Mesenchymal stem cell (in vitro differentiated cells and primary cell): ENCODE results near the gene EFCAB7.

Experiments used
- DNase-seq: peaks from one replicate; pipeline ENCODE4 v3.0.0-alpha.2; 2013
- H2AFZ ChIP-seq: one replicate; pipeline ENCODE4 v1.6.1; 2013; ENCODE audit warnings: low read depth, mild to moderate bottlenecking, control low read depth, inconsistent platforms, low read length, moderate library complexity
- H2AK5ac ChIP-seq: 2 replicates; pipeline ENCODE4 v1.6.1; 2013; ENCODE audit warnings: low read length, moderate library complexity, mild to moderate bottlenecking, inconsistent platforms; ENCODE audit not compliant: severe bottlenecking
- H2BK120ac ChIP-seq: one replicate; pipeline ENCODE4 v1.6.1; 2013; ENCODE audit warnings: low read depth, mild to moderate bottlenecking, inconsistent platforms, low read length, moderate library complexity
- H2BK12ac ChIP-seq, 2 experiments: one replicate each; pipeline ENCODE4 v1.6.1; 2013; ENCODE audit warnings: inconsistent platforms in 2 of 2, low read length in 2 of 2, mild to moderate bottlenecking in 2 of 2, moderate library complexity in 2 of 2, control low read depth in 1 of 2
- H2BK15ac ChIP-seq: one replicate; pipeline ENCODE4 v1.6.1; 2013; ENCODE audit warnings: mild to moderate bottlenecking, low read depth, inconsistent platforms; ENCODE audit not compliant: poor library complexity, severe bottlenecking
- H2BK5ac ChIP-seq: 2 replicates; pipeline ENCODE4 v1.6.1; 2013; ENCODE audit warnings: low read depth, mild to moderate bottlenecking, low read length, control low read depth, inconsistent platforms; ENCODE audit not compliant: poor library complexity, severe bottlenecking
- H3K14ac ChIP-seq, 2 experiments: one replicate each; pipeline ENCODE4 v1.6.1; 2013; ENCODE audit warnings: inconsistent platforms in 2 of 2, low read length in 2 of 2, control low read depth in 1 of 2, mild to moderate bottlenecking in 1 of 2, moderate library complexity in 1 of 2
- H3K18ac ChIP-seq, 2 experiments: one replicate each; pipeline ENCODE4 v1.6.1; 2013; ENCODE audit warnings: inconsistent platforms in 2 of 2, low read length in 2 of 2, control low read depth in 1 of 2, low read depth in 1 of 2, mild to moderate bottlenecking in 1 of 2
- H3K23ac ChIP-seq, 2 experiments: one replicate each; pipeline ENCODE4 v1.6.1; 2013; ENCODE audit warnings: inconsistent platforms in 2 of 2, low read length in 2 of 2, mild to moderate bottlenecking in 2 of 2, moderate library complexity in 2 of 2, control low read depth in 1 of 2
- H3K27ac ChIP-seq: 2 replicates; pipeline ENCODE4 v1.5.1; 2013; ENCODE audit warnings: mild to moderate bottlenecking, moderate library complexity, low read length, control low read depth, inconsistent platforms; ENCODE audit not compliant: poor library complexity, severe bottlenecking
- H3K27me3 ChIP-seq, 2 experiments: 2 replicates each; pipeline versions ENCODE4 v1.6.1 to v1.7.0; 2013; ENCODE audit warnings: low read length in 2 of 2, mild to moderate bottlenecking in 2 of 2, moderate library complexity in 2 of 2, control low read depth in 1 of 2, inconsistent platforms in 1 of 2; ENCODE audit not compliant: control insufficient read depth in 1 of 2, insufficient read depth in 1 of 2
- H3K36me3 ChIP-seq, 2 experiments: 2 replicates each; pipeline versions ENCODE4 v1.6.1 to v1.7.0; 2013; ENCODE audit warnings: low read length in 2 of 2, control low read depth in 1 of 2, inconsistent platforms in 1 of 2, low read depth in 1 of 2, mild to moderate bottlenecking in 1 of 2; ENCODE audit not compliant: insufficient read depth in 2 of 2, control insufficient read depth in 1 of 2
- H3K4ac ChIP-seq, 2 experiments: one replicate each; pipeline ENCODE4 v1.6.1; 2013; ENCODE audit warnings: inconsistent platforms in 2 of 2, low read length in 2 of 2, mild to moderate bottlenecking in 2 of 2, moderate library complexity in 2 of 2, control low read depth in 1 of 2, low read depth in 1 of 2
- H3K4me1 ChIP-seq: 2 replicates; pipeline ENCODE4 v1.6.1; 2013; ENCODE audit warnings: low read depth, low read length, control low read depth; ENCODE audit not compliant: control insufficient read depth, insufficient read depth
- H3K4me2 ChIP-seq: 2 replicates; pipeline ENCODE4 v1.6.1; 2013; ENCODE audit warnings: low read length, mild to moderate bottlenecking, inconsistent platforms; ENCODE audit not compliant: poor library complexity, severe bottlenecking
- H3K4me3 ChIP-seq, 2 experiments: 2 replicates each; pipeline versions ENCODE4 v1.5.1 to v1.7.0; 2013; ENCODE audit warnings: low read length in 2 of 2, mild to moderate bottlenecking in 2 of 2, control low read depth in 1 of 2, low read depth in 1 of 2; ENCODE audit not compliant: insufficient read depth in 1 of 2
- H3K79me1 ChIP-seq: replicated peaks from 2 replicates; pipeline ENCODE4 v1.6.1; 2013; ENCODE audit warnings: mild to moderate bottlenecking, control low read depth, low read length, inconsistent platforms; ENCODE audit not compliant: poor library complexity, severe bottlenecking
- H3K9ac ChIP-seq: 2 replicates; pipeline ENCODE4 v1.7.0; 2013; ENCODE audit warnings: mild to moderate bottlenecking, low read length, moderate library complexity
- H3K9me3 ChIP-seq: 2 replicates; pipeline ENCODE4 v1.7.0; 2013; ENCODE audit warnings: mild to moderate bottlenecking, low read length; ENCODE audit not compliant: control insufficient read depth
- H4K8ac ChIP-seq: one replicate; pipeline ENCODE4 v1.6.1; 2013; ENCODE audit warnings: inconsistent platforms, mild to moderate bottlenecking, low read length, moderate library complexity
- H4K91ac ChIP-seq: one replicate; pipeline ENCODE4 v1.6.1; 2013; ENCODE audit warnings: mild to moderate bottlenecking, low read length, inconsistent platforms
- WGBS: methylation state at CpG from one replicate; pipeline ENCODE4 v1.1.7; 2013; ENCODE audit warnings: mixed read lengths; 5-methylcytosine and 5-hydroxymethylcytosine counted together

Gene EFCAB7

GRCh38 chr1:63501256-63501655, 22.1 kb upstream of the EFCAB7 start:
- Histone ChIP-seq H2BK5ac (no peak overlapping the region), H3K79me1 (no peaks in the 10 kb centered on the region), H2BK15ac (no peak overlapping the region), H3K4me3 (no peak overlapping the region), H3K4me2 (no peak overlapping the region), H2BK12ac (no peak overlapping the region), H3K4me1 (no peaks in the 10 kb centered on the region), H3K4ac (no peak overlapping the region), H4K8ac (no peak overlapping the region), H3K27ac (no peak overlapping the region), H3K27me3 (no peaks in the 10 kb centered on the region), H3K14ac (no peak overlapping the region), H2AK5ac (no peak overlapping the region), H3K9ac (no peak overlapping the region), H3K18ac (no peak overlapping the region), H3K9me3 (peaks cover 6% of the 10 kb centered on the region), H4K91ac (no peak overlapping the region), H3K36me3 (peaks cover 0 to 1% of the 10 kb centered on the region in 2 experiments), H2AFZ (no peak overlapping the region), H3K23ac (no peak overlapping the region), H2BK120ac (no peak overlapping the region)
- no peak for DNase-seq
- 100% methylated on average over 3 of the region's 3 CpGs for WGBS

- no peak overlapping the region for H4K8ac ChIP-seq
- no peak overlapping the region for H3K4ac ChIP-seq
- no peak overlapping the region for H2BK120ac ChIP-seq
- H3K18ac ChIP-seq: no peak overlapping the region
- H2AFZ ChIP-seq: no peak overlapping the region
- no peak overlapping the region for H3K27ac ChIP-seq
- H3K4me2 ChIP-seq: no peak overlapping the region
- no peak overlapping the region for H3K9ac ChIP-seq
- H2BK12ac ChIP-seq: no peak overlapping the region
- H3K36me3 ChIP-seq: peaks cover 0 to 28% of the 10 kb centered on the region in 2 experiments
- H3K27me3 ChIP-seq: no peaks in the 10 kb centered on the region
- no peaks in the 10 kb centered on the region for H3K9me3 ChIP-seq
- H3K23ac ChIP-seq: no peak overlapping the region
- no peak overlapping the region for H4K91ac ChIP-seq
- H2BK15ac ChIP-seq: no peak overlapping the region
- no peak overlapping the region for H2AK5ac ChIP-seq
- DNase-seq: no peak
- no peak overlapping the region for H3K14ac ChIP-seq
- no peak overlapping the region for H3K4me3 ChIP-seq
- H3K79me1 ChIP-seq: no peaks in the 10 kb centered on the region
- H3K4me1 ChIP-seq: no peaks in the 10 kb centered on the region
- H2BK5ac ChIP-seq: no peak overlapping the region
Measured at GRCh38 chr1:63506782-63507181, 16.5 kb upstream of the EFCAB7 start.

GRCh38 chr1:63509718-63510117, 13.6 kb upstream of the EFCAB7 start:
- Histone ChIP-seq H2BK5ac (no peak overlapping the region), H3K79me1 (peaks cover 2% of the 10 kb centered on the region), H3K9me3 (peaks cover 10% of the 10 kb centered on the region), H4K8ac (no peak overlapping the region), H3K4me1 (no peaks in the 10 kb centered on the region), H3K27ac (no peak overlapping the region), H2BK120ac (no peak overlapping the region), H3K36me3 (peaks cover 0 to 28% of the 10 kb centered on the region in 2 experiments), H3K9ac (no peak overlapping the region), H2AK5ac (no peak overlapping the region), H3K18ac (no peak overlapping the region), H3K23ac (no peak overlapping the region), H3K4me3 (no peak overlapping the region), H2AFZ (no peak overlapping the region), H3K4me2 (no peak overlapping the region), H3K14ac (no peak overlapping the region), H3K27me3 (no peaks in the 10 kb centered on the region), H2BK12ac (no peak overlapping the region), H4K91ac (no peak overlapping the region), H2BK15ac (no peak overlapping the region), H3K4ac (no peak overlapping the region)
- WGBS: 100% methylated on average over 9 of the region's 10 CpGs
- DNase-seq: no peak

- peaks cover 10% of the 10 kb centered on the region for H3K9me3 ChIP-seq
- H3K4me2 ChIP-seq: no peak overlapping the region
- no peak overlapping the region for H3K27ac ChIP-seq
- no peak overlapping the region for H3K23ac ChIP-seq
- no peak overlapping the region for H2AK5ac ChIP-seq
- no peak overlapping the region for H2BK15ac ChIP-seq
- no peak overlapping the region for H3K9ac ChIP-seq
- H3K18ac ChIP-seq: no peak overlapping the region
- no peak overlapping the region for H2BK5ac ChIP-seq
- no peak overlapping the region for H3K14ac ChIP-seq
- no peaks in the 10 kb centered on the region for H3K27me3 ChIP-seq
- H4K91ac ChIP-seq: no peak overlapping the region
- H3K4me1 ChIP-seq: no peaks in the 10 kb centered on the region
- no peak overlapping the region for H2AFZ ChIP-seq
- no peak overlapping the region for H3K4me3 ChIP-seq
- no peak for DNase-seq
- no peak overlapping the region for H2BK12ac ChIP-seq
- H3K4ac ChIP-seq: no peak overlapping the region
- peaks cover 2% of the 10 kb centered on the region for H3K79me1 ChIP-seq
- H4K8ac ChIP-seq: no peak overlapping the region
- H2BK120ac ChIP-seq: no peak overlapping the region
- peaks cover 0 to 13% of the 10 kb centered on the region in 2 experiments for H3K36me3 ChIP-seq
Measured at GRCh38 chr1:63512584-63512983, 10.7 kb upstream of the EFCAB7 start.
